Stimulated activated CD8-positive, alpha-beta memory T cell treated with anti-CD3 and anti-CD28 coated beads, Interleukin-4, amount 100 ng/mL, for 24 hours (primary cell): ENCODE results near the gene VASP.
A peak's percentile ranks its signal among the peaks of the same experiment; 100 is the strongest.

Experiments used
- DNase-seq: peaks from one replicate; pipeline ENCODE4 v3.0.0-alpha.2; 2020; ENCODE audit warnings: low read depth

The VASP gene

GRCh38 chr19:45473682-45474605 is 33.3 kb upstream of the VASP start:
- DNase-seq = no peak

GRCh38 chr19:45474606-45475521 is 32.4 kb upstream of the VASP start:
- no peak for DNase-seq

- DNase-seq = no peak
These were observed 31.6 kb upstream of the VASP start for GRCh38 chr19:45475537-45476291.

DNA sequence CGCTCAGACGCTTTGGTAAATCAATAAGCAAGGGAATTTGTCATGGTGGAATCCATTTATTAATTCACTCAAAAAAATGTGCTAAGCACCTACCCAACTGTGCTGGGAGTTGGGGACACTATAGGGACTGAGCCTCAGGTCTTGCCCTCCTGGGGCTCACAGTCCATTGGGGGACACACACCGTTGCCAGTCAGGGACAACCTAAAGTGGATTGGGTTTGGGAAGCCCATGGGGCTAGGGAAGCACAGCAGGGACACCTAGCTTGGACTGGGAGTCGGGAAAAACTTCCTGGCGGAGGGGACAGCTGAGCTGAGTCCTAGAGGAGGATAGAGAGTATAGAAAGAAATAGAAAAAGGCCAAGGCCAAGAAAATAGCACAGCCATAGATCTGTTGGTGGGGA is 31.0 kb upstream of the VASP start:
- DNase-seq = no peak

DNA sequence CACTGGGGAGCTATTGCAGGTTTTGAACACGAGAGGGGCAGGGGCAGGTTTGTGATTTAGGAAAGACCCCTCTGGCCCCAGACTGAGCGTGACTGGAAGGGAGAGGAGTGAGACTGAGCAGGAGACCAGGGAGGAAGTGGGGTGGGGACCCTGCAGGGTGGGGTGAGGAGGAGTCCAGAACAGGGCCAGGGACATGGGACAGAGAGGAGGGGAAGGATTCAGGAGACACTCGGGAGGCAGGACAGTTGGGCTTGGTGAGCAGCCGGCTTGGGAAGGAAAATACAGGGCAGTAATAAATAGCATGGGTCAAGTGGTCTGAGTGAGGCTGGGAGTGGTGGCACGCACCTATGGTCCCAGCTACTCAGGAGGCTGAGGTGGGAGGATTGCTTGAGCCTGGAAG is 30.1 kb upstream of the VASP start:
- no peak for DNase-seq

- no peak for DNase-seq
These were observed 29.4 kb upstream of the VASP start for GRCh38 chr19:45477713-45478453.

GRCh38 chr19:45478454-45479238 is 28.6 kb upstream of the VASP start:
- peak; percentile 80 for DNase-seq

DNA sequence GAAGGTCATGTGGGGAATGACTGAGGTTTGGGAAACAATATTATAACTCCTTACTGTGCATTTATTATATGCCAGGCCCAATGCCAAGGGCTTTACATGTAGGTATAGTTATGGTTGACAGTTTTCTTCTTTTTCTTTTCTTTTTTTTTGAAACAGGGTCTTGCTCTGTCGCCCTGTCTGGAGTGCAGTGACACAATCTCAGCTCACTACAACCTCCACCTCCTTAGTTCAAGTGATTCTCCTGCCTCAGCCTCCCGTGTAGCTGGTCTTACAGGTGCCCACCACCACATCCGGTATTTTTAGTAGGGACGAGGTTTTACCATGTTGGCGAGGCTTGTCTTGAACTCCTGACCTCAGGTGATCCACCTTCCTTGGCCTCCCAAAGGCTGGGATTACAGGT is 24.2 kb upstream of the VASP start:
- DNase-seq = no peak

- no peak for DNase-seq
These were observed 22.9 kb upstream of the VASP start for GRCh38 chr19:45484273-45484945.

GRCh38 chr19:45485305-45486077 is 21.8 kb upstream of the VASP start:
- DNase-seq = peak; percentile 97

DNA sequence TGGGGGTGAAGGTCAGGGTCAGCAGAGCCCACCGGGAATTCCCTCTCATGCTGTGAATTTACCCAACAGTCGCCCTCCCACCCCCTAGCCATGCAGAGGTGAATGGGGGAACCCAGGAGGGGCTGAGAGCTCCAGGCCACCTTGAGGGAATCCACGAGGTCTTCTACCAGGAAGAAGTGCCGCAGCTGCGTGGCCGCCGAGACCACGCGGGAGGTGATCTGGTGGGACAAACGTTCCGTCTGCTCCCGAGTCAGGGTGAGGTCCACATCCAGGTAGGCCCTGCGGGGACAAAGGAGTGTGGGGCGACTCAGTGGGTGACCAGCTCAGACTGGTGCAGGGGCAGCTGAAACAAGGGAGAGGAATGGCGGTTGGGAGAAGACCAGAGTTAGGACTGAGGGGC is 18.6 kb upstream of the VASP start:
- no peak for DNase-seq

GRCh38 chr19:45489216-45489855 is 17.9 kb upstream of the VASP start:
- no peak for DNase-seq

- no peak for DNase-seq
These were observed 15.1 kb upstream of the VASP start for GRCh38 chr19:45492137-45492626.

- DNase-seq = no peak
These were observed 14.4 kb upstream of the VASP start for GRCh38 chr19:45492627-45493470.

DNA sequence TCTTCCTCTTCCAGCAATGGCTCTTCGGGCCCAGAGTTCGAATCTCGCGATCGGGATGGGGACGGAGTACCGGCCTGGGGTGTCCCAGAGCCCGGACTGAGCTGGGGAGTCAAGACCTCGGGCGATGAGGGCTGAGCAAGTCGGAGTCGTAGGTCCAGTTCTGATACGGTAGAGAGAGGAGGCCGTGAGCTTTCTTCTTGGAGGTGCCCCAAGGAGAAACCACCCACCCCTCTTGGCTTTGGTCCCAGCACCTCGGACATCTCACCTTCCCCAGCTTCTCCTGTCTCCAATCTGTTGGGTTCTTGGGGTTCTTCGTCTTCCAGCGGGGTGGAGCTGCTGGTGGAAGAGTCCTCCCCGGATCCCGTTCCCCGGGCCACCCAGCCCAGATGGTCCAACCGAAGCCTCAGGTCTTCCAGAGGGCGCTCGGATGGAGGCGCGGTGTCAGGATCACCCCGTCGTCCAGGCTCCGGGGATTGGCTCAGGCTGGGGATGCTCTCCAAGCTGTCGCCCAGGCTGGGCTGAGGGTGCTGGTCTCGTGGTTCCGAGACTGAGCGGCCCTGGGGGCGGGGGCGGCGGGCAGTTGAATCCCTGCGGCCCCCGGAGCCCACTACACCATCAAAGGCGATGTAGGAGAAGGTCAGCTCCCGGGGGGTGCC is 12.9 kb upstream of the VASP start:
- DNase-seq = no peak

DNA sequence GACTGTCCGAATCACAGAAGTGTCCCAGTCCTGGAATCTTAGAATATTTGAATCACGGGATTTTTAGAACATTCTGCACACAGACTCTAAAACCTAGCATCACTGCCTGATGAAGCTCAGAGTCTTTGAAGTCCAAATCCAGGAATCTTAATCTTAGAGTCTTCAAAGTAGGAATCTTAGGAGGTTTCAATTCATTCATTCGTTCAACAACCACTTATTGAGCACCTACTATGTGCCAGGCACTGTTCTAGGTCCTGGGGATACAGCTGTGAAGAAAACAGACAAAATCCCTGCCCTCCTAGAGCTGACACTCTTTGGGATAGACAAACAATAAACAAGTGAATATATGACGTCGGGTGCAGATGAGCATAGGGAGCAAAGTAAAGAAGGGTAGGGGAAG is 12.1 kb upstream of the VASP start:
- no peak for DNase-seq

GRCh38 chr19:45496349-45496953 is 10.8 kb upstream of the VASP start:
- DNase-seq = no peak
